Activated naive CD4-positive, alpha-beta T cell treated with anti-CD3 and anti-CD28 coated beads, Interleukin-2, amount 10 ng/mL, durations not matched to agents 7 days and 5 days (primary cell): ENCODE measurements around the gene KRT5.
A peak's percentile ranks its signal among the peaks of the same experiment; 100 is the strongest.

Experiments used
- CTCF ChIA-PET: fragments of 350-600 bp; sonication (Branson Sonifier 250); formaldehyde crosslinking; loops from one replicate; lab custom pipeline; 2021; ENCODE audit warnings: antibody characterized with exemption; lab: Charles Lee
- DNase-seq: peaks from one replicate; pipeline ENCODE4 v3.0.0-alpha.2; 2020
- H3K27ac Mint-ChIP-seq: one replicate; pipeline ENCODE4 v1.8.0; 2021; ENCODE audit warnings: mild to moderate bottlenecking, moderate library complexity, mixed read lengths
- H3K27me3 Mint-ChIP-seq: one replicate; pipeline ENCODE4 v1.8.0; 2021; ENCODE audit warnings: mild to moderate bottlenecking, mixed read lengths
- H3K36me3 Mint-ChIP-seq: one replicate; pipeline ENCODE4 v1.8.0; 2021; ENCODE audit warnings: mixed read lengths
- H3K4me1 Mint-ChIP-seq: one replicate; pipeline ENCODE4 v1.8.0; 2021; ENCODE audit warnings: mixed read lengths
- H3K4me3 Mint-ChIP-seq: one replicate; pipeline ENCODE4 v1.8.0; 2021; ENCODE audit warnings: mild to moderate bottlenecking, moderate library complexity, mixed read lengths
- H3K9me3 Mint-ChIP-seq: one replicate; pipeline ENCODE4 v1.8.0; 2021; ENCODE audit warnings: mixed read lengths

Gene KRT5

DNA sequence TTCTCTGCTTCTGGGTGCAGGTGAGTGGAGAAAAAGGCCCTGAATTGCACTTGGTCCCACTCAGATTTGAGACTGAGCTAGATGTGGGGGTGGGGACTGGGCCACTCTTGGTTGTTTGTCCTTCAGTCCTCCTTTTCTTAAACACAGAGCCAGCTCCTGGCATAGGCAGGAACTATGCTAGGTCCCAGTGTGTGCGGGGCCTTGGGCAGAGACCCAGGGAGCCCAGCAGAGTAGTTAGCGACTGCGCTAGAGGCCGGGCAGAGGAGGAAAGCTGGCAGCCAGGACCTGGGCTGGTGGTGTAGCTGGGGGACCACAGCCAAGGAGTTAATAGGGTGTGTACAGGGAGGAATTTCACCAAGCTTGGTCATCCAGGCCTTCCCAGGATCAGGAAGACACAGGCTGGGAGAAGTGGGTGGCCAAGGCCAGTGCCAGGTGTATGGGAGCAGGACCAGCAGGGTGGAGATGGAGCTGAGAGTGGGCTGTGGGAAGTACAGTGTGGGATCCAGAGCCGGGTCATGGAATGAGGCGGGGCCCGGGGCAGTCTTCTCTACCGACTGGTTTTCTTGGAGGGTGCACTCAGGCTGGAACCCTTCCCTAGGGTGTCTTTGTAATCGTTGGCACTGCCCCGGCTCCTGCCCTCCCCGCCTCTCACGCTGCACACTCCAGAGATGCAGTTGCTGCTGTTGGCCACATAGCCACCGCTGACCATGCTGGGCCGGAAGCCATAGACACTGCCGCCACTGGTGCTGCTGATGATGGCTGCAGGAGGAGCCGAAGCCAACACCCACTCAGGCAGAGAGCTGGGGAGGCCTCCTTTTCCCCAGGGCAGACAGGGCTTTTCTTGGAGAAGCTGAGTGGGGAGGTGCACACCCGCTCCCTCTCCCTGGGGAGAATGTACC is 24.0 kb upstream of the KRT5 start:
- no peak for DNase-seq
- H3K27me3 Mint-ChIP-seq, result peaks cover 17% of the 10 kb centered on the region
- CTCF ChIA-PET, result interaction anchor here (1.5 kb wide), 1 partner anchor 334 kb away, joined by 3 read pairs; no protein-coding TSS in a partner anchor

DNA sequence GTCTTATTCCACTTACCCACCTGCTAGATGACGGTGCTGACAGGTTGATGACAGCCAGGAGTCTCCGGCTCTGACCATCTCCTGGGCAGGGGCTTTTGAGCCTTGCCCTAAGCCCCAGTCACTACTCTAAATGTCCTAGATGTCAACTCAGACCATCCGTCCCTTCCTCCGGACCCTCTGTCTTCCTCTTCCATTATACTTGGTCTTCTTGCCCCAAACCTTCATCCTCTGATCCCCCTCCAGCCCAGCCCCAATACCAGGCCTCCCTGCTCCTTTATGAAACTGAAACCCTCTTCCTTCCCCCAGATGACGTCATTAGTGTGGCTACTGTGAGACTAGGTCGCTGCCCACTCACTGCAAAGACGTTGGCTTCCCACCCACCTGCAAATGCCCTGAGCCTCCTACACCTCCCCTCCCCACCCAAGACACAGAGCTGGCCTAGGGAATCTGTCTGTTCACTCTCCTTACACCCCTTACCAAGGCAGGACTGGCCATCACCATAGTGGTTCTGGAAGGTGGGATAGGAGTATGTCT is 22.7 kb upstream of the KRT5 start:
- no peaks in the 10 kb centered on the region for H3K36me3 Mint-ChIP-seq
- peaks cover 4% of the 10 kb centered on the region for H3K4me1 Mint-ChIP-seq
- no peak overlapping the region for H3K27ac Mint-ChIP-seq
- DNase-seq, result no peak
- CTCF ChIA-PET, result no interaction called here
- no peak overlapping the region for H3K4me3 Mint-ChIP-seq
- H3K9me3 Mint-ChIP-seq, result no peaks in the 10 kb centered on the region
- peaks cover 24% of the 10 kb centered on the region for H3K27me3 Mint-ChIP-seq

More for the DNA sequence above, 24.0 kb upstream of the KRT5 start:
- peaks cover 4% of the 10 kb centered on the region for H3K4me1 Mint-ChIP-seq
- H3K9me3 Mint-ChIP-seq, result no peaks in the 10 kb centered on the region
- H3K4me3 Mint-ChIP-seq, result no peak overlapping the region
- no peak overlapping the region for H3K27ac Mint-ChIP-seq
- no peaks in the 10 kb centered on the region for H3K36me3 Mint-ChIP-seq

DNA sequence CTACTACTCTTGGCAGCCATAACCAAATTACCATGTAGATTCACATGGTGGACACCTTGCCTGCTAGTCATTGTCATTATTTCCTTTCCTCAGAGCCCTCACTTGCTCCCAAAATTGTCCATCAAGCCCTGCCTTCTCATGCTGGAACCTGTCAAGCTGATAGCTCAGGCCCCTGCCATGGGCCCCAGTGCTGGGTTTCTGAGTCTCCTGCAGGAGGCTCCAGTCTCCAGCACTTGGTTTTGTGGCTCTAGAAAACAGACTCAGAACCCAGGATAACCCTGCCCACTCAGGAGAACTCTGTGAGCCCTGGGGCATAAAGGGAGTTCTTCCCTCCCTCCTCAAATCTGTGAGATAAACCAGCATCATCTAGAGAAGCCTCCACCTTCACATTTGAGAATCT is 22.0 kb upstream of the KRT5 start:
- Mint-ChIP-seq H3K4me3 (no peak overlapping the region), H3K4me1 (peaks cover 4% of the 10 kb centered on the region), H3K27ac (no peak overlapping the region), H3K27me3 (peaks cover 29% of the 10 kb centered on the region), H3K36me3 (no peaks in the 10 kb centered on the region), H3K9me3 (no peaks in the 10 kb centered on the region)
- CTCF ChIA-PET, result interaction anchor here (0.6 kb wide), 1 partner anchor 338 kb away, joined by 3 read pairs; no protein-coding TSS in a partner anchor
- no peak for DNase-seq

DNA sequence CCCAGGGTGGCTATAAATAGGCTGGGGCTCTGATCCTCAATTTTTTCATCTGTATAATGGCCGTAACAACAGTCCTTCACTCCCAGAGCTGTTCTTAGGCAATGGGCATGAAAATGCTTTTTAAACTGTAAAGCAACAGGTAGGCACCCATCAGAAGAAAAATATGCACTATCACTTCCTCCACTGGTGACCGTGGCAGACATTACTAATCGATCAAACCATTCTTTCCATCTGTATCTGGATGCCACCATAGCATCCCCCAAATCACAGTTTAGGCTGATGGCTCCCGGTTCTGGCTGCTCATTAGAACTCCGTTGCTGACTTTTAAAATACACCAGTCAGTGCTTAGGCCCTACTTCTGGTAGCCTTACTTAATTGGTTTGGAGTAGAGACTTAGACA is 21.5 kb upstream of the KRT5 start:
- H3K36me3 Mint-ChIP-seq, result no peaks in the 10 kb centered on the region
- peaks cover 4% of the 10 kb centered on the region for H3K4me1 Mint-ChIP-seq
- H3K9me3 Mint-ChIP-seq, result no peaks in the 10 kb centered on the region
- H3K27me3 Mint-ChIP-seq, result peaks cover 33% of the 10 kb centered on the region
- no peak overlapping the region for H3K27ac Mint-ChIP-seq
- H3K4me3 Mint-ChIP-seq, result no peak overlapping the region
- DNase-seq, result no peak
- CTCF ChIA-PET, result interaction anchor here (0.6 to 1.0 kb wide), 2 partner anchors 329 to 338 kb away, joined by 3 read pairs; no protein-coding TSS in a partner anchor

DNA sequence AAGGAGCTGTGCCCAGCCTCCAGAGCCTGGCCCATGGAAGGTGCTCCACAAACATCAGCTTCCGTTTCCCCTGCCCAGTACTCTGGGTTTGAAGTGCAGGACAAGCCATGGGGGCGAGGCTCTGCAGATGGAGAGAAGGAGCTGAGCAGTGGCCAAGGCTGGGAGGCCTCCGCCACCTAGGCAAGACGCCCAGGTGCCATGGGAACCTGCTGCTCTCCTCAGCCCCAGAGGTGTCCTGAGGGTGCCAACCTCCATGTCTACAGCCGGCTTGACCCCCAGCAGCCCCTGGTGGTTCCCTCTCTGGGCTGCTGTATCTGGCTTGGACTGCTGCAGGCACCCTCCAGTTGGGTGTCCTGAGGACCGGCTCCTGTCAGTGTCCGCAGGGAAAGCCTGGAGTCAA is 20.3 kb upstream of the KRT5 start:
- no peaks in the 10 kb centered on the region for H3K36me3 Mint-ChIP-seq
- no peak for DNase-seq
- H3K27ac Mint-ChIP-seq, result no peak overlapping the region
- CTCF ChIA-PET, result interaction anchor here (0.8 kb wide), 1 partner anchor 168 kb away, joined by 3 read pairs; no protein-coding TSS in a partner anchor
- H3K9me3 Mint-ChIP-seq, result no peaks in the 10 kb centered on the region
- H3K27me3 Mint-ChIP-seq, result peaks cover 33% of the 10 kb centered on the region
- peaks cover 4% of the 10 kb centered on the region for H3K4me1 Mint-ChIP-seq
- H3K4me3 Mint-ChIP-seq, result no peak overlapping the region

DNA sequence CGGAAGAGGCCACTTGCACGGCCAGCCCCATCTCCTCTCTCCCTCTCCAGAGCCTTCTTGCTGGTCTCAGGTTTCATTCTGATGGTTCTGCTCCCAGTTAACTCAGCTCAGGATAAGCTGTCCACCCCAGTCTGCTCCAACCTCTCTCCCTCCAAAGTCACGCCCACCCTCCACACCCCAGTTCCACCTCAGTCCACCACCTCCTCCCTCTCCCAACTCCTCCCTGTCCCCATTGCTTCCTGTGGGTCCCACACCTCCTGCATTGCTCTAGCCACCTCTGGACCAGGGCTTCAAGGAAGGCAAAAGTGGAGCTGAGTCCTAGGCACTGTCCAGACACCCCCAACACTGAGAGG is 19.6 kb upstream of the KRT5 start:
- Mint-ChIP-seq H3K4me1 (peaks cover 4% of the 10 kb centered on the region), H3K9me3 (no peaks in the 10 kb centered on the region), H3K36me3 (no peaks in the 10 kb centered on the region), H3K27ac (no peak overlapping the region), H3K4me3 (no peak overlapping the region), H3K27me3 (peaks cover 28% of the 10 kb centered on the region)
- DNase-seq, result no peak
- CTCF ChIA-PET, result interaction anchor here (1.5 kb wide), 1 partner anchor 178 kb away, joined by 3 read pairs; no protein-coding TSS in a partner anchor

DNA sequence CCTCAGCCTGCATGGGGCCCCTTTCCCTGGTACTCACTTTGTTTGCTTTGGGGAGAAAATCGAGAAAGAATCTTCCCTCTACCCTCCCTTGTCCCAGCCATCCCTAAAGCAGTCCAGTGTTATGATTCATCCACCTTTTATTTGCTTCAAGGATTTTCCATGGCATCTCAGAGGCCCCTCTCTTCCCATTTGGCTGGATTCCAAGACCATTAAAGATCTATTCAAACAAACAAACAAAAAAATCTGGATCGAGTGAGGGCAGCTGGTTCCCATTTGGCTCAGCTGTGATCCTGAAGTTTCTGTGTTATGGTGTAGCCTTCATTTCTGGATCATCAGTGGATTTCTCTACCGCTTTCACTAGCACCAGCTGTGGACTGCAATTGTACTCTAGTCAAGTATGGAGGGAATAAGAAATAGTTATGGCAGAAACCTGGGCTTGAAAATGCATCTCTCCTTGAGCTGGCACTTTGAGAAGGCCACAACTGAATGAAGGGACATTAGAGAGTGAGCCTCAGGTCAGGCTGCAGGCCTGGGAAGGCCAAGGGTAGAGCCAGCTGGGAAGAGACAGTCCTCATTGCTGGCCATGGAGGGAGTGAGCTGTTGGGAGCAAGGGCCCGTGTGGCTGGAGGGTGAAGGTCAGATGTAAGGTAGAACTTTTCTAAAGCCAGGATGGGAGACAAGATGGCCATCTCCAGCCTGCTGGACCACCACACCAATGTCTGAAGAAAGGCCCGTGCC is 19.1 kb upstream of the KRT5 start:
- H3K27me3 Mint-ChIP-seq, result peaks cover 27% of the 10 kb centered on the region
- DNase-seq, result no peak
- H3K4me3 Mint-ChIP-seq, result no peak overlapping the region
- H3K36me3 Mint-ChIP-seq, result no peaks in the 10 kb centered on the region
- CTCF ChIA-PET, result interaction anchor here (1.5 kb wide), 1 partner anchor 177 kb away, joined by 3 read pairs; no protein-coding TSS in a partner anchor
- H3K27ac Mint-ChIP-seq, result no peak overlapping the region
- peaks cover 4% of the 10 kb centered on the region for H3K4me1 Mint-ChIP-seq
- H3K9me3 Mint-ChIP-seq, result no peaks in the 10 kb centered on the region

DNA sequence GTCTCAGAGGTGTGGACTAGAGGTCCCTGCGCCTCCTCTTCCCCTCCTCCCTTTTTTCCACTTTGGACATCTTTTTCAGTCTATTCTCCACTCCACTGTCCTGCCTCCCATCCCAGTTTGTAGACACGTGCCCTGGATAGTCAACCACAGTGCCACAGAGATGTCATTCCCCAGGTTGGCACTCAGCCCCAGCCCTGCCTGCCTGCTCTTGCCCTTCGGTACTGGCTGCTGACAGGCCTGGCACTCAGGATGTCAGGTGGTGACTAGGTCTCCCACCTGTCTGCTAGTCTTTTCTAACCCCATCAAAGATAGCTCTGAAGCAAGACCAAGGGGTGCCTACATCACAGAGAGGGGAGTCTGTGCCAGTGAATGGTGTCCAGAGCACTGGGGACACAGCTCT is 16.9 kb upstream of the KRT5 start:
- Mint-ChIP-seq H3K27ac (no peak overlapping the region), H3K9me3 (no peaks in the 10 kb centered on the region), H3K27me3 (peaks cover 28% of the 10 kb centered on the region), H3K4me3 (no peak overlapping the region), H3K36me3 (no peaks in the 10 kb centered on the region), H3K4me1 (no peaks in the 10 kb centered on the region)
- CTCF ChIA-PET, result no interaction called here
- no peak for DNase-seq

DNA sequence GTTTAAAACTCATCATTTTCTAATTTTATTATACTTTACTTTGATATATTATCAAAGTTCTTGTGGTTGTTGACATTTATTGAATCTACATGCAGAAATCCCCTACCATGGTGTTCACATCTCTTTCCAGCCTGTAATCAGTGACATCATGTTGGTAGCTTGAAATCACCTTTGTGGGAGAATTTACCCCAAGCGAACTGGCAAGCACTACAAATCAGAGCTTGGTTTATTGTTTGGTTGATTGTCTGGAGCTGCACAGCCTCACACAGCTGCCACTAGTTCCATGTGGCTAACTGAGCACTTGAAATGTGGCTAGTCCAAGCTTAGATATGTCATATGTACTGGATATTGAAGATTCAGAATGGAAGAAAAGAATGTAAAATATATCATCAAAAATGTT is 15.4 kb upstream of the KRT5 start:
- peaks cover 28% of the 10 kb centered on the region for H3K27me3 Mint-ChIP-seq
- no peak for DNase-seq
- no peaks in the 10 kb centered on the region for H3K9me3 Mint-ChIP-seq
- no peaks in the 10 kb centered on the region for H3K4me1 Mint-ChIP-seq
- CTCF ChIA-PET, result interaction anchor here (1.6 kb wide), 1 partner anchor 345 kb away, joined by 8 read pairs; no protein-coding TSS in a partner anchor
- no peak overlapping the region for H3K4me3 Mint-ChIP-seq
- no peaks in the 10 kb centered on the region for H3K36me3 Mint-ChIP-seq
- no peak overlapping the region for H3K27ac Mint-ChIP-seq

DNA sequence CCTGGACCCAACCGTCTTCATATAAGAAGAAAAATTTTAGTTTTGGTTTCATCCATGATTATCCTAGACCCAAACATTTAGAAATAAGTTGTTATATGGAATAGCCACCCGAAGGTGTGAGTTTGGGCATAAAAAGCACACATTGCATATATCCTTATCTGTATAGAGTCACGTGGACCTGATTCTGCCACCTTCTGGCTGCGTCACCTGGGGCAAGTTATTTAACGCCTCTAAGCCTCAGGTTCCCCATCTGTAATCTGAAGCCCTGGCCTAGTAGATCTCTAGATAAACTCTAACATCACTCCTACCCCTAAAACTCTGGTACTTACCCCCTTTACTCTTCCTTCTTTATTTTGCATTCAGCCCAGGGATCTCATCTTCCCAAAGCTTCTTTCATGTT is 14.3 kb upstream of the KRT5 start:
- DNase-seq, result peak; percentile 43
- Mint-ChIP-seq H3K4me3 (no peak overlapping the region), H3K4me1 (no peaks in the 10 kb centered on the region), H3K27me3 (peaks cover 21% of the 10 kb centered on the region), H3K9me3 (no peaks in the 10 kb centered on the region), H3K27ac (no peak overlapping the region), H3K36me3 (no peaks in the 10 kb centered on the region)
- CTCF ChIA-PET, result no interaction called here

DNA sequence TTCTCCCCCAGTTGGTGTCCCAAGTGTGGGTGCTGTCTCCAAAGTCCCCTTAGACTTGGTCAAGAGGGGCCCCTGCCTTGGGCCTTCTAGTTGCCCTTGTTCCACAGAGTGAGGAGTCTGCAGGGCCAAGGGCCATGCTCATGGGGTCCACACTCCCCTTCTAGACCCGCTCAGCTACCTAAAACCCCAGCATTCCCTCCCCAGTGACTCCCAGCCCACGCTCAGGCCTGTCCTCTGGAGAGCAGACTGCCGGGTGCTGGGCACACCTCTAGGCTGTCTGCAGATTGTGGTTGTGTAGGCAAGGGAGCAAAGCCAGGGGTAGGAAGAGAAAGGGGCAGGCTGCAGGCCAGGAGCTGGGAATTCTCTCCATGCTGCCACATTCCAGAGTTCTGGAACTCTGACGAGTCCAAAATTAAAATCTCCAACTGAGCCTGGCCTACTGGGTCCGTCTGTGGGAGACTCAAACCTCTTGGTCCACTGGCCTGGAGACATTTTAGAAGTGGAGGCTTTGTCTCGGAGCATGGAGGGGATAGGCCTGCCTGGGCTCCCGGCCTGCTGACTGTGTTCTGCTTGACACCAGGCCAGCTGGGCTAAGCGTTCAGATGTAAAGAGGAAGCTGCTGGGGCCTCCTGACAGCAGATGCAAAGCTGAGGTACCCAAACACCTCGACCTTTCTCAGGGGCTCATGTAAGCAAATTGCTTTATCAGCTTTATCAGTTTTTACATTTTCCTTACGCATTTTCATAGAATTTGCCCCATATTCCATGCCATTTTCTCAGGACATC is 13.7 kb upstream of the KRT5 start:
- CTCF ChIA-PET, result interaction anchor here (1.4 kb wide), 1 partner anchor 11 kb away, joined by 3 read pairs; no protein-coding TSS in a partner anchor
- no peaks in the 10 kb centered on the region for H3K36me3 Mint-ChIP-seq
- no peak overlapping the region for H3K27ac Mint-ChIP-seq
- H3K4me1 Mint-ChIP-seq, result no peaks in the 10 kb centered on the region
- H3K27me3 Mint-ChIP-seq, result peaks cover 17% of the 10 kb centered on the region
- no peak overlapping the region for H3K4me3 Mint-ChIP-seq
- no peak for DNase-seq
- no peaks in the 10 kb centered on the region for H3K9me3 Mint-ChIP-seq

DNA sequence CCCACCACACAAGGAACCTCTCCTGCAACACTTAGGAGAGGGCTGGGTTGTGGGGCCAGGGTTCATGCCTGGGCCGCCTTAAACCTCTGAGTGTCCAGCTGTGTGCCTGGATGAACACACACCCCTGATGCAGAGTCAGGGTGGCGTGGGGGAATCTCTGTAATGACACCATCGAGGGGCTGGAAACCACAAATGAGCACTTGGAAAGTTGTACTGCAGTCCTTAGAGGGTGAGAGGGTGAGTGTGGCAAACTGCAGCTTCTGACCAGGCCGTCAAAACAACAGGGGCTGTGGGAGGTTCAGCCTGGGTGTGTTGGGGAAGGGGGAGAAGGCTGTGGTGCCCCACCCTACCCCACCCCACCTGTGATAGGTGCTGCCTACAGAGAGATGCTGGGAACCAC is 12.4 kb upstream of the KRT5 start:
- H3K4me1 Mint-ChIP-seq, result no peaks in the 10 kb centered on the region
- no peak for DNase-seq
- no peaks in the 10 kb centered on the region for H3K36me3 Mint-ChIP-seq
- CTCF ChIA-PET, result interaction anchor here (0.7 to 1.6 kb wide), 4 partner anchors 13 to 355 kb away, joined by 3 to 4 read pairs (median 3); no protein-coding TSS in a partner anchor
- peaks cover 12% of the 10 kb centered on the region for H3K27me3 Mint-ChIP-seq
- H3K27ac Mint-ChIP-seq, result no peak overlapping the region
- H3K4me3 Mint-ChIP-seq, result no peak overlapping the region
- no peaks in the 10 kb centered on the region for H3K9me3 Mint-ChIP-seq

DNA sequence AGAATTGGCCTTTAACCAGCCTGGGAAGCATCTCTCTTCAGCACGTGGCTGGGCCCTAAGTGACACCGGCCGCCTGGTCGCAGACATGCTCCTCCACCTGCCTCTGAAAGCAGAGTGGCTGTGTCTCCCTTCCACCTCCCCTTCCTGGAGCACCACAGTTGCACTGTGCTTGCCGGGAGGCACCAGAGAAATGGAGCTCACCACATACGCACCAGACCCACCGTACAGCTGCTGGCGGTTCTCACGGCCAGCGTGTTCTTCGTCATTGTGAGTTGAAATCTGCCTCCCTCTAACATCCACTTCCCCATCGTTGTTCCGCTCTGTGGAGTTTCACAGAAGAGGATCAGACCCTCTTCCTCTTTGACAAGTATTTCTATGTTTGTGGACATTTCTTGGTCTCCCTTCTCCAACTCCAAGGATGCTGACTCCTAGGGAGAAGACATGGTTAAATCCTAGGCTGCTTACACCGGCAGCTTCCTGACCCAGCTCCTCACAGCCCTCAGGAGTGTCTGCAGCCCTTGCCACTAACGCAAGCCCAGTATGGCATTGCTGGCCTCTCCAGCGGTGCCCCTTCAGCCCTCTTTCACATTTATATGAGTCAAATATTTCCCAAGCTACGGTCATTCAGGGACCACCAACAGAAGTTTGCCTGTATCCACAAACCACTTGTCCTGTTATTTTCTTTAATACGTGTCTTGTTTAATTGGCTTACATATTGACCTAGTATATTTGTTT is 11.5 kb upstream of the KRT5 start:
- no peak for DNase-seq
- CTCF ChIA-PET, result interaction anchor here (1.0 to 1.6 kb wide), 2 partner anchors 339 to 347 kb away, joined by 3 to 4 read pairs; no protein-coding TSS in a partner anchor
- no peaks in the 10 kb centered on the region for H3K9me3 Mint-ChIP-seq

More for the DNA sequence above, 11.5 kb upstream of the KRT5 start:
- no peaks in the 10 kb centered on the region for H3K36me3 Mint-ChIP-seq
- no peaks in the 10 kb centered on the region for H3K4me1 Mint-ChIP-seq
- no peak overlapping the region for H3K4me3 Mint-ChIP-seq
- peaks cover 4% of the 10 kb centered on the region for H3K27me3 Mint-ChIP-seq
- no peak overlapping the region for H3K27ac Mint-ChIP-seq
